Measurements from ENCODE around the gene CDKN1C.

Gene CDKN1C

DNA sequence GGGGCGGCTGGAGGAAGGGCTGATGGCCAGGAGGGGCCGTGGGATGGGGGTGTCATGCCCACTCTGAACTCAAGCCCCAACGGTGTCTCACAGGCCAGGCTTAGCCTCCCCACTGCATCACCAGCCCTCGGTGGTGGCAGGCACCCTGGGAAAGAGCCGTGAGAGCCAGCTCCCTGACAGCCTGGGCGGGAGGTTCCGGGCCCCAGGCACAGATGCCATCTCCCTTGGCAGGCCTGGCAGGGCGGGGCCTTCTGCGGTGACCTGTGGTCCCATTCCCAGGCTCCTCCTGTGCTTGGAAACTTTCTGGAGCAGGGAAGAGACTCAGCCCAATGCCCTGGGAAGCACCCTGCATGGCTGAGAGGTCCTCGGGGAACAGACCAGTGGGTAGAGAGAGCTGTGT, 38.8 kb upstream of the CDKN1C start:
- TF ChIP-seq, protein P1, sequence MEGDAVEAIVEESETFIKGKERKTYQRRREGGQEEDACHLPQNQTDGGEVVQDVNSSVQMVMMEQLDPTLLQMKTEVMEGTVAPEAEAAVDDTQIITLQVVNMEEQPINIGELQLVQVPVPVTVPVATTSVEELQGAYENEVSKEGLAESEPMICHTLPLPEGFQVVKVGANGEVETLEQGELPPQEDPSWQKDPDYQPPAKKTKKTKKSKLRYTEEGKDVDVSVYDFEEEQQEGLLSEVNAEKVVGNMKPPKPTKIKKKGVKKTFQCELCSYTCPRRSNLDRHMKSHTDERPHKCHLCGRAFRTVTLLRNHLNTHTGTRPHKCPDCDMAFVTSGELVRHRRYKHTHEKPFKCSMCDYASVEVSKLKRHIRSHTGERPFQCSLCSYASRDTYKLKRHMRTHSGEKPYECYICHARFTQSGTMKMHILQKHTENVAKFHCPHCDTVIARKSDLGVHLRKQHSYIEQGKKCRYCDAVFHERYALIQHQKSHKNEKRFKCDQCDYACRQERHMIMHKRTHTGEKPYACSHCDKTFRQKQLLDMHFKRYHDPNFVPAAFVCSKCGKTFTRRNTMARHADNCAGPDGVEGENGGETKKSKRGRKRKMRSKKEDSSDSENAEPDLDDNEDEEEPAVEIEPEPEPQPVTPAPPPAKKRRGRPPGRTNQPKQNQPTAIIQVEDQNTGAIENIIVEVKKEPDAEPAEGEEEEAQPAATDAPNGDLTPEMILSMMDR (IDR thresholded peaks at IDR 0.05; ENCODE audit: insufficient read depth, low read length, missing control alignments) = no peak
- ChIA-PET CTCF (interaction anchor here (2.7 kb wide), 1 partner anchor 391 kb away, joined by 13 read pairs; no protein-coding TSS in a partner anchor), POLR2A (no interaction called here)
- H3K4me3 ChIP-seq (ENCODE audit: low read depth, low read length) = no peak overlapping the region
- DNase-seq (ENCODE audit: low read depth, low spot score) = no peak

DNA sequence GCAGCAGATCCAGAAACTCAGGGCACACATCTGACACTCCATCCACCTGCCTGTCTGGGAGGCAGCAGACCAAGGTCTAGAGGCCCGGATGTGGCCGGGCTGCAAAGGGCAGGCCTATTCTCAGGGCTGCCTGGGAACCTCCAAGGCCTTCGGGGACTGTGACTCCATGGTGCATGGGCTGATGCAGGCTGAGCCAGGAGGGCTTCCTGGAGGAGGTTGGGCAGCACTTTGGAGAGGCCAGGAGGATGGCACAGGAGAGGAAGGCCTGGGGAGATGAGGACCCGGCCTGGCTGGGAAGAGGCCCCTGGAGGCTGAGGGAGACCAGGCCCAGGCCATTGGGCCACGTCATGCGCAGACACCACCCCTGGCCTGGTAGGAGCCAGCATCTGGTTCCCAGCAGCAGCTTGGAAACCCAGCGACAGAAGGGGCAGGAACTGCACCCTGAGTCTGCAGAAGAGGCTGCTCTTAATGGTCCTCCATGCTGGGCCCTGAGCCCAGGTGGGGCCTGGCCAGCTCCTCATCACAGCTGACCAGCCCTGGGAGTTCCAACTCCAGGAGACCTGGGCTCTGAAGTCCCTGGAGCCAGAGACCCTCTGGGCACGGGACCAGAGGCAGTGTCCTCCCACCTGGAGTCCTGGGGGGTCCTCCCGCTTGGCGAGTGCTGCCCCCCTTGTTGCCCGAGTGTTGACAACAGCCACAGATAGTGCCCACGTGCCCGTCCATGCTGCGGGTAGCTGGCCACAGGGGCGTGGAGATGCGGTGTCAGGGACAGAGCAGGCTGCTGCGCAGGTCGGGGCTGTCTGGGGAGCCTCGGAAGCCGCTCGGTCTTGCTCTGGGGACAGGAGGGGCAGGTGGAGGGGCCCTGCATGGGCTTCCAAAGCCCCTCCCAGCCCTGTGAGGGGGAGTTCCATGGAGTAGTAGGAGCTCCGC, 38.1 kb upstream of the CDKN1C start:
- POLR2A ChIA-PET = no interaction called here
- TF ChIP-seq, protein P1 (IDR thresholded peaks at IDR 0.05; ENCODE audit: insufficient read depth, low read length, missing control alignments) = no peak
- no peak overlapping the region for H3K4me3 ChIP-seq (ENCODE audit: low read depth, low read length)
- CTCF ChIA-PET = interaction anchor here (2.7 kb wide), 1 partner anchor 391 kb away, joined by 13 read pairs; no protein-coding TSS in a partner anchor
- no peak for DNase-seq (ENCODE audit: low read depth, low spot score)

DNA sequence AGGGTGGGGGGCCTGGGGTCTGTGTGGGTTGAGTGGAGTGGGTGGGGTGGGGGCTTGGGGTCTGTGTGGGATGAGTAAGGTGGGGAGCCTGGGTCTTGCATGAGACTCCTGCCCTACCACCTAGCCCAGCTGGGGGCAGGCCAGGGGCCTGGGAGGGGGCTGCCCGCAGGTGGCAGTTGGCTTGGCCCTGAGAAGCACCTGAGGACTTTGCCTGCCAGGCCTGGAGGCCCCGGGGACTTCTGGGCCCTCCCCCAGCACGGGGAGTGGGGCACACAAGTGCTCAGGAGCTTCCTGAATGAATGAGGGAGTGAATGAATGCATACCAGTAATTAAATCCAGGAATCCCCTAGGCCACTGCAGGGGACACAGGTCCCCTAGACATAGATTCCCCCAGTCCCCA, 37.1 kb upstream of the CDKN1C start:
- ChIA-PET POLR2A (no interaction called here), CTCF (no interaction called here)
- no peak overlapping the region for H3K4me3 ChIP-seq (ENCODE audit: low read depth, low read length)
- TF ChIP-seq, protein P1 (IDR thresholded peaks at IDR 0.05; ENCODE audit: insufficient read depth, low read length, missing control alignments) = no peak
- no peak for DNase-seq (ENCODE audit: low read depth, low spot score)

DNA sequence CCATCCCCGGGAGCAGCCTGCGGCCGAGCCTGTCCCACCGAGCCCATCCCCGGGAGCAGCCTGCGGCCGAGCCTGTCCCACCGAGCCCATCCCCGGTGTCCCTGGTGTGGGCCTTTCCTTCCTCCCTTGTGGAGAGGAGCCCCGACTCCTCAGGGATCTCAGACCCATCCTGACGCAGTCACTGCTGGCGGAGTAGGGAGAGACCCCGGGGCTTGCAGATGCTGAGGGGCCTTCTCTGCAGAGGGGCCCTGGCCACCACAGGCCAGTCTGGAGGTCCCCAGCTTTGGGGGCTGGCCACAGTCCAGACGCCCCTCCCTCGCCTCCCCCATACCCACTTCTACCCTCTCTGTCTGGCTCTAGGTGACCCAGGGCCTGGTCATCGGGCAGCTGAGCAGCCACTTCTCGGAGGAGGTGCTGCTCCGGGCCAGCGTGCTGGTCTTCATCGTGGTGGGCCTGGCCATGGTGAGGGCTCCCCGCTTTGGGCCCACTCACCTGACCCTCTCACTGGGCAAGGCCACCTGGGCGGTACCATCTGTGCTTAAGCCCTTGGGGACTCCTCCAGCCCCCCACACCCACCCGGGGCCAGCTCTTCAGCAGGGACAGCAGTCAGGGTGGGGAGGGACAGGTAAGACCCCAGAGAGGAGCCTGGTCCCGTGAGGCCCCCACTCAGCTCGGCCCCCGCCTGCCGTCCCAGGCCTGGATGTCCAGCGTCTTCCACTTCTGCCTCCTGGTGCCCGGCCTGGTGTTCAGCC, 36.3 kb upstream of the CDKN1C start:
- ChIA-PET POLR2A (no interaction called here), CTCF (interaction anchor here (0.5 to 0.6 kb wide), 2 partner anchors 15 to 288 kb away, joined by 3 to 4 read pairs; no protein-coding TSS in a partner anchor)
- no peak for DNase-seq (ENCODE audit: low read depth, low spot score)
- TF ChIP-seq, protein P1 (IDR thresholded peaks at IDR 0.05; ENCODE audit: insufficient read depth, low read length, missing control alignments) = no peak
- no peak overlapping the region for H3K4me3 ChIP-seq (ENCODE audit: low read depth, low read length)

DNA sequence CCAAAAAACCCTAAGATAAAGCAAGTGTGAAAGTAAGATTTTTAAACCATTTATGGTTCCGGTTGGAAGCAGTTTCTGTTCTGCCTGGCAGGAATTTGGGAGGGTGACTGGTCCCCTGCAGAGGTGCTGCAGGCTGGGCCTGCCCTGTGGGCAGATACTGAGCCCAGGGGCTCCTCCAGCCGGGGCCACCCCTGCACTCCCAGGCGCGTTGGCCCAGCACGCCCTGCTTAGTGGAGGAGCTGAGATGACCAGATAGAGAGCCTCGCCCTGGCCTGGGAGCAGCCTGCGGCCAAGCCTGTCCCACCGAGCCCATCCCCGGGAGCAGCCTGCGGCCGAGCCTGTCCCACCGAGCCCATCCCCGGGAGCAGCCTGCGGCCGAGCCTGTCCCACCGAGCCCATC, 35.7 kb upstream of the CDKN1C start:
- TF ChIP-seq, protein P1 (IDR thresholded peaks at IDR 0.05; ENCODE audit: insufficient read depth, low read length, missing control alignments) = no peak
- no peak for DNase-seq (ENCODE audit: low read depth, low spot score)
- H3K4me3 ChIP-seq (ENCODE audit: low read depth, low read length) = no peak overlapping the region
- ChIA-PET POLR2A (interaction anchor here (1.9 kb wide), 1 partner anchor 8 kb away, joined by 16 read pairs; the partner anchor contains the start of gene PHLDA2), CTCF (interaction anchor here (0.6 kb wide), 1 partner anchor 16 kb away, joined by 3 read pairs; no protein-coding TSS in a partner anchor)

DNA sequence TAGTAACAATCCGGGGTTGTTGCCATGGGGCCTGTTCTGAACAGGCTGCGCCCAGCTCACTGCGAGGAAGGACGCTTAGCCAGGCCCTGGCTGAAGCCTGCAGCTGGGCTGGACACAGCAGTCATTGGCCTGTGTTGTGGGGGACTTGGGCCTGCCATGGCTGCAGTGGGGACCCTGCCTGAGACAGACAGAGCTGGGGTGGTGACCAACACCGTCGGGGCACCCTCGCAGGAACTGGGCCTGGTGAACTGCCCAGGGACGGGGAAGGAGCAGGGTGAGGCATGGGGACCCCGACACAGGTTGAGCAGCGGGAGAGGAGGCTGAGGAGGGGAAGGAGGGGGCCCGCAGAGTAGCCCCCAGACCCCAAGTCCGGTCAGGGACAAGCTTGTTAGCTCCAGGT, 34.8 kb upstream of the CDKN1C start:
- TF ChIP-seq, protein P1 (IDR thresholded peaks at IDR 0.05; ENCODE audit: insufficient read depth, low read length, missing control alignments) = no peak
- CTCF ChIA-PET = no interaction called here
- POLR2A ChIA-PET = interaction anchor here (1.3 to 1.9 kb wide), 2 partner anchors 9 to 10 kb away, joined by 3 to 16 read pairs; partner anchors contain the start of gene PHLDA2
- no peak overlapping the region for H3K4me3 ChIP-seq (ENCODE audit: low read depth, low read length)
- no peak for DNase-seq (ENCODE audit: low read depth, low spot score)

Measured in AG04449 (cell line).